DOHH2 (cell line): Measurements from ENCODE around the gene DLG1.
A peak's percentile ranks its signal among the peaks of the same experiment; 100 is the strongest.

ENCODE experiments used
- H3F3A ChIP-seq: fragments of 200-600 bp; sonication (generic), shearing (Covaris generic); 2 replicates; pipeline ENCODE4 v1.6.0; 2016; ENCODE audit warnings: antibody characterized with exemption, mild to moderate bottlenecking; ENCODE audit not compliant: control insufficient read depth, insufficient read depth
- H3K27ac ChIP-seq: fragments of 200-600 bp; sonication (generic); 2 replicates; pipeline ENCODE4 v1.5.1; 2014; ENCODE audit warnings: low read depth, mild to moderate bottlenecking, low read length, moderate library complexity
- H3K27me3 ChIP-seq: fragments of 200-600 bp; sonication (generic); 2 replicates; pipeline ENCODE4 v1.6.1; 2014; ENCODE audit warnings: mild to moderate bottlenecking, low read length, mixed read lengths; ENCODE audit not compliant: control insufficient read depth
- H3K36me3 ChIP-seq: fragments of 200-600 bp; sonication (generic); 2 replicates; pipeline ENCODE4 v1.6.1; 2014; ENCODE audit warnings: mild to moderate bottlenecking, low read length, moderate library complexity, mixed read lengths; ENCODE audit not compliant: control insufficient read depth
- H3K4me1 ChIP-seq: fragments of 200-600 bp; sonication (generic); 2 replicates; pipeline ENCODE4 v1.6.1; 2014; ENCODE audit warnings: mild to moderate bottlenecking, low read length, mixed read lengths; ENCODE audit not compliant: control insufficient read depth
- H3K4me2 ChIP-seq: fragments of 200-600 bp; sonication (generic); 2 replicates; pipeline ENCODE4 v1.6.0; 2014; ENCODE audit warnings: mild to moderate bottlenecking, low read length, moderate library complexity
- H3K4me3 ChIP-seq: fragments of 200-600 bp; sonication (generic); 2 replicates; pipeline ENCODE4 v1.5.1; 2014; ENCODE audit warnings: mild to moderate bottlenecking, low read length, mixed read lengths
- H3K79me2 ChIP-seq: fragments of 200-600 bp; sonication (generic); 2 replicates; pipeline ENCODE4 v1.6.1; 2014; ENCODE audit warnings: mild to moderate bottlenecking, low read length, mixed read lengths; ENCODE audit not compliant: control insufficient read depth
- H3K9me2 ChIP-seq: fragments of 200-600 bp; sonication (generic); replicated peaks from 2 replicates; pipeline ENCODE4 v1.6.1; 2014; ENCODE audit warnings: mild to moderate bottlenecking, low read length, mixed read lengths; ENCODE audit not compliant: control insufficient read depth
- H3K9me3 ChIP-seq: fragments of 200-600 bp; sonication (generic); 2 replicates; pipeline ENCODE4 v1.6.1; 2014; ENCODE audit warnings: antibody characterized with exemption, low read length, mixed read lengths; ENCODE audit not compliant: control insufficient read depth, insufficient read depth
- H4K20me1 ChIP-seq: fragments of 200-600 bp; sonication (generic); 2 replicates; pipeline ENCODE4 v1.6.0; 2014; ENCODE audit warnings: low read depth, mild to moderate bottlenecking, antibody characterized with exemption, low read length, moderate library complexity; ENCODE audit not compliant: control insufficient read depth, insufficient read depth
- CTCF ChIP-seq: fragments of 200-600 bp; sonication (generic); IDR thresholded peaks from one replicate; pipeline ENCODE4 v1.5.1; 2014; ENCODE audit warnings: antibody characterized with exemption, mild to moderate bottlenecking, low read depth, low read length; ENCODE audit not compliant: poor library complexity, severe bottlenecking
- EZH2phosphoT487 ChIP-seq: fragments of 200-600 bp; sonication (generic); IDR thresholded peaks from 2 replicates; pipeline ENCODE4 v1.6.1; 2017; ENCODE audit warnings: borderline replicate concordance, mild to moderate bottlenecking, antibody characterized with exemption, low read length, moderate library complexity, mixed read lengths

DLG1 gene

DNA sequence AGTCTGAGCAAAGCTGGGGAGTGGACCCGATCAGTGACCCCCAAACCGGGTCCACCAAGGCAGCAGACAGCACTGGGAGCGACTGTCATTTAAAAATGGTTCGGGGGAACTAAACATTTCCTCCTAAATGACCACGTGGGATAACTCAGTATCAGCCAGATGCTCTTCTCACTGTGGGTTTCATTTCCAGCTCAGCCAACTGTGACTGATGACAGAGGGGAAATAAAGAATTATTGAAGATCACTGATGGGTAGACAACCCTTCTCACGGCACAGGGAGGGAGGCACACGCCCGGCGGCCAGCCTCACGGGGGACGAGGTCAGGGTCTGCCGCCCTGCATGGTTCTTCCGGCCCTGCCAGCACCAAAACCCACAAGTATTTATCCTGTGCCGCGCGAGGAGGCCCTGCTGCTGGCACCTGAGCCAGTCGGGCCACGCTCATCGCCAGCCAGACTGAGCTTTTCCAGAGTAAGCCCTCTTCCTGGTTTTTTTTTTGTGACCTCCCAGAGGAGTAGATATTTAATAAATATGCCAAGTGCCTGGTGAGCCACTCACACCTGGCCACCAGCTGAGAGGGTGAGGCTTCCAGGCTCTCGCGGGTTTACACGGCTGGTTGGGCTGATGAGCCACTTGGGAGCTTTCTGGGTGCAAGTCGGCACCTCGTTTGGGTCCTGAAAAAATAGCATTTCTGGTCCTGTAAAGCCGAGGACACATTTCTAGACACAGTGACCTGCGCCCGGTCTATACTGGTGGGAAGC is 275.0 kb downstream of the DLG1 start:
- Histone ChIP-seq H4K20me1 (peaks cover 4% of the 10 kb centered on the region; the same call in 1 of the 2 replicates), H3K9me3 (no peaks in the 10 kb centered on the region), H3K4me1 (peaks cover 35% of the 10 kb centered on the region), H3K36me3 (no peaks in the 10 kb centered on the region), H3K27me3 (peaks cover 29% of the 10 kb centered on the region), H3K79me2 (no peaks in the 10 kb centered on the region), H3K4me3 (peak overlapping the region; percentile 72), H3K27ac (peak overlapping the region; percentile 58), H3K9me2 (no peaks in the 10 kb centered on the region), H3K4me2 (peak overlapping the region; percentile 97), H3F3A (peaks cover 4% of the 10 kb centered on the region; the same call in 1 of the 2 replicates)
- TF ChIP-seq EZH2phosphoT487 = no peak
- TF ChIP-seq CTCF = no peak

DNA sequence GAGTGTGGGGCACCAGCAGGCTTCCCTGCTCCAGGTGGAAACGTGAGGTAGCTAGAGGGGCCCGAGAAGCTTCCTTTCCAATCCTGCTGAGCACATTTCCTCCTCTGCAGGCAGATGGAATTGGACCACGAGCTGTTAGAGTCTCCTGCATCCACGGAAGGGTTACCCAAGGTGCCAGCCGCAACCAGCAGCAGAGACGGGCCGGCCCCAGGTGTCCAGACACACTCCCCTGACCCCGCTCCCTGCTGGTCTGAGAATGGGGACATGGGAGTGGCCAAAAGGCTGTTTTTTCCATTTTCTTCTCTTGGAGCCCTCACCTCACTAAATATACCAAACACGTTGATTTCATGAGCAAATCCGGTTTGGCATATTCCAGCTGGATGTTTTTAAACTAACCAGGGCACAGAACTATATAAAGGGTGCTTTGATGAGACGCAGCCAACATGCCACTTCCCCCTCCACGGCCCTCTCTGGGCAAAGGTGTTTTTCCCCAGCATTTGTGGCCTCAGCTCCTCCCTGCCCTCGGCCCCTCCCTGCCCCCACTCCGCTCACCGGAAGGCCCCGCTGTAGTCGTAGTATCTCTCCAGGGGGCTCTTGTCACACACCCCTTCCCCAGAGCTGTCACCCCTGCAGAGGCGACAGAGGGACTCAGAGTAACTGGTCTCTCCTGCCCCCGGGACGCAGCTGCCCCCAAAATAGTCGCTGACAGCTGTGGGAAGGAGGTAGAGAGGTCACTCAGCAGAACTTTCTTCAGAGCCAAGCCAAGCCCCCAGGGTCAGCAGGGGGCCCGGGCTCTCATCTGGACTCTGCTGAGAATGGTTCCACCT is 275.8 kb downstream of the DLG1 start:
- no peaks in the 10 kb centered on the region for H3K9me2 ChIP-seq
- H3K9me3 ChIP-seq = no peaks in the 10 kb centered on the region
- peak overlapping the region; percentile 58 for H3K27ac ChIP-seq
- peaks cover 4% of the 10 kb centered on the region; the same call in 1 of the 2 replicates for H4K20me1 ChIP-seq
- no peaks in the 10 kb centered on the region for H3K36me3 ChIP-seq
- peaks cover 29% of the 10 kb centered on the region for H3K27me3 ChIP-seq
- H3F3A ChIP-seq = peaks cover 4% of the 10 kb centered on the region; the same call in 1 of the 2 replicates
- H3K79me2 ChIP-seq = no peaks in the 10 kb centered on the region
- peak overlapping the region; percentile 97 for H3K4me2 ChIP-seq
- peak overlapping the region; percentile 72 for H3K4me3 ChIP-seq
- TF ChIP-seq EZH2phosphoT487 (no peak), CTCF (no peak)
- peaks cover 34% of the 10 kb centered on the region for H3K4me1 ChIP-seq

GRCh38 chr3:197021729-197022404 is 276.5 kb downstream of the DLG1 start:
- H4K20me1 ChIP-seq = peaks cover 4% of the 10 kb centered on the region; the same call in 1 of the 2 replicates
- H3K4me2 ChIP-seq = peak overlapping the region; percentile 97
- H3K4me3 ChIP-seq = no peak overlapping the region
- no peak for TF ChIP-seq CTCF
- no peak for TF ChIP-seq EZH2phosphoT487
- H3K4me1 ChIP-seq = peaks cover 34% of the 10 kb centered on the region
- peaks cover 4% of the 10 kb centered on the region; the same call in 1 of the 2 replicates for H3F3A ChIP-seq
- H3K27ac ChIP-seq = no peak overlapping the region
- H3K79me2 ChIP-seq = no peaks in the 10 kb centered on the region
- no peaks in the 10 kb centered on the region for H3K9me3 ChIP-seq
- H3K27me3 ChIP-seq = peaks cover 29% of the 10 kb centered on the region
- H3K9me2 ChIP-seq = no peaks in the 10 kb centered on the region
- no peaks in the 10 kb centered on the region for H3K36me3 ChIP-seq
